ENCODE results near the gene MAMDC2. TPM values are rescaled to one million over a fixed set of nuclear protein-coding genes. Genes with fewer than 3 reads are reported as not detected.
"Not testable (repeated sequence)": the region's sequence is repeated elsewhere in the genome, so short reads cannot be mapped to it uniquely, and the experiment has no call there.

Gene MAMDC2
- polyA plus RNA-seq, 2 of the 4 experiments (the other 2 are of a cell fraction): 0.30 to 0.34 TPM

GRCh38 chr9:70197216-70198044, 153.8 kb downstream of the MAMDC2 start:
- 18% methylated on average over 9 of the region's 9 CpGs for whole genome bisulfite sequencing (ENCODE audit: missing lambda C conversion rate)
- H3K9me3 ChIP-seq: no peaks in the 10 kb centered on the region
- no peak for ATAC-seq
- no peak overlapping the region for H3K4me3 ChIP-seq
- TF ChIP-seq NR3C1 (IDR thresholded peaks at IDR 0.05) (no peak), CHD4 (IDR thresholded peaks at IDR 0.05; ENCODE audit: borderline replicate concordance) (no peak), HMGXB4 (CRISPR knock-in tag; IDR thresholded peaks at IDR 0.05; ENCODE audit: borderline replicate concordance) (no peak), SREBF2 (IDR thresholded peaks at IDR 0.05) (no peak), ESRRA (IDR thresholded peaks at IDR 0.05; ENCODE audit: borderline replicate concordance, low read length) (no peak), EHF (CRISPR knock-in tag; IDR thresholded peaks at IDR 0.05) (no peak), EHMT2 (IDR thresholded peaks at IDR 0.05; ENCODE audit: low read depth) (no peak), NFE2L2 (conservative IDR thresholded peaks at IDR 0.05; ENCODE audit: low read length) (no peak), HEYL (CRISPR knock-in tag; IDR thresholded peaks at IDR 0.05) (no peak), ZNF302 (CRISPR knock-in tag; IDR thresholded peaks at IDR 0.05) (no peak), CBX2 (IDR thresholded peaks at IDR 0.05; ENCODE audit: borderline replicate concordance, low read depth) (no peak), FOSB (CRISPR knock-in tag; IDR thresholded peaks at IDR 0.05) (no peak)
- TF ChIP-seq, protein P1, sequence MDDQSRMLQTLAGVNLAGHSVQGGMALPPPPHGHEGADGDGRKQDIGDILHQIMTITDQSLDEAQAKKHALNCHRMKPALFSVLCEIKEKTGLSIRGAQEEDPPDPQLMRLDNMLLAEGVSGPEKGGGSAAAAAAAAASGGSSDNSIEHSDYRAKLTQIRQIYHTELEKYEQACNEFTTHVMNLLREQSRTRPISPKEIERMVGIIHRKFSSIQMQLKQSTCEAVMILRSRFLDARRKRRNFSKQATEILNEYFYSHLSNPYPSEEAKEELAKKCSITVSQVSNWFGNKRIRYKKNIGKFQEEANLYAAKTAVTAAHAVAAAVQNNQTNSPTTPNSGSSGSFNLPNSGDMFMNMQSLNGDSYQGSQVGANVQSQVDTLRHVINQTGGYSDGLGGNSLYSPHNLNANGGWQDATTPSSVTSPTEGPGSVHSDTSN (IDR thresholded peaks at IDR 0.05): no peak
- TF ChIP-seq, protein P2, sequence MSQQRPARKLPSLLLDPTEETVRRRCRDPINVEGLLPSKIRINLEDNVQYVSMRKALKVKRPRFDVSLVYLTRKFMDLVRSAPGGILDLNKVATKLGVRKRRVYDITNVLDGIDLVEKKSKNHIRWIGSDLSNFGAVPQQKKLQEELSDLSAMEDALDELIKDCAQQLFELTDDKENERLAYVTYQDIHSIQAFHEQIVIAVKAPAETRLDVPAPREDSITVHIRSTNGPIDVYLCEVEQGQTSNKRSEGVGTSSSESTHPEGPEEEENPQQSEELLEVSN (IDR thresholded peaks at IDR 0.05; ENCODE audit: borderline replicate concordance, low read depth): no peak
- H3K4me2 ChIP-seq: no peak overlapping the region
- CTCF ChIA-PET: no interaction called here
- POLR2A ChIA-PET: no interaction called here
- H3K27ac ChIP-seq: no peak overlapping the region
- H3K4me1 ChIP-seq: no peaks in the 10 kb centered on the region
- peak; percentile 39 for FAIRE-seq
- DNase-seq (ENCODE audit: low read depth in 1 of 2, low spot score in 1 of 2): no peak

GRCh38 chr9:70204743-70205142, 161.1 kb downstream of the MAMDC2 start:
- DNase-seq (ENCODE audit: low read depth in 1 of 2, low spot score in 1 of 2); H3K4me2 ChIP-seq; ATAC-seq; H3K4me3 ChIP-seq; H3K9me3 ChIP-seq; H3K27ac ChIP-seq; FAIRE-seq; CTCF ChIA-PET; H3K4me1 ChIP-seq; POLR2A ChIA-PET: not testable (repeated sequence)
- WGBS (ENCODE audit: missing lambda C conversion rate): 71% methylated on average over 16 of the region's 16 CpGs

DNA sequence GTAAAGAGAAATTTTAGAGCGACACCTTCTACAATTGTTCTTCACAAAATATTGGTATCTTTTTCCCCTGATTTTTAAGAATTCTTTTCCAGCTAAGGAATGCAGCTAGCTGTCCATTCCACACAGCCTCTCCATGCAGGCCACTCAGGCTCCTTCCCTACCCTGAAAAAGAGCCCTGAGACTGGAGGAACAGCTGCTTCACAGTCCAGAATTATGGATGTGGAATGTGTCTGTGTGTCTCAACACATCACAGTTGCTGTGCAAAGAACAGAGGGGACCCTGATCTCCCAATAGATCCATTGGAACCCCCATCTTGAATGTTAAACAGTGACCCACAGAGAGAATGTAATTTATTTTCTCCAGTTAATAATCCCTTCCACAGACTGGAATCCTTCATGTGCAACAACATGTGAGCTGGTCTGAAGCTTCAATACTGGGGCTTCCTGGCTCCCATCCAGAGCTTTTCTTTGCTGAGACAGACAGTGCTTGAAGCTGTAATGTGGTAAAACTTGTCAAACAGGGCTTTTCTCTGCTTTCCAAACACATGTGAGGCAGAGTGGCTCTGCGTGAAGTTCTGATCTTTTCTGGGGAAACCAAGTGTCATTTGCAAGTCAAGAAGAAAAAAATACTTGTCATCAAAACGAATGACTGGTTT, 161.8 kb downstream of the MAMDC2 start:
- no peak for ATAC-seq
- H3K4me2 ChIP-seq: no peak overlapping the region
- WGBS (ENCODE audit: missing lambda C conversion rate): 48% methylated on average over 3 of the region's 3 CpGs
- DNase-seq (ENCODE audit: low read depth in 1 of 2, low spot score in 1 of 2): no peak
- FAIRE-seq: no peak
- ChIA-PET CTCF (no interaction called here), POLR2A (no interaction called here)
- 0 out of 3 replicates have a peak, but pooled peaks cover 4% of the 10 kb centered on the region for H3K9me3 ChIP-seq
- no peaks in the 10 kb centered on the region for H3K4me1 ChIP-seq
- H3K4me3 ChIP-seq: no peak overlapping the region
- H3K27ac ChIP-seq: no peak overlapping the region
- TF ChIP-seq HOXB5 (CRISPR knock-in tag; IDR thresholded peaks at IDR 0.05) (no peak), ZNF302 (CRISPR knock-in tag; IDR thresholded peaks at IDR 0.05) (no peak), CEBPB (IDR thresholded peaks at IDR 0.05) (no peak), HMGXB4 (CRISPR knock-in tag; IDR thresholded peaks at IDR 0.05; ENCODE audit: borderline replicate concordance) (no peak), BHLHE40 (IDR thresholded peaks at IDR 0.05; ENCODE audit: low read depth, low read length) (no peak), ESRRA (IDR thresholded peaks at IDR 0.05; ENCODE audit: borderline replicate concordance, low read length) (no peak), ATOH8 (CRISPR knock-in tag; IDR thresholded peaks at IDR 0.05; ENCODE audit: low read depth) (no peak), KDM5A (IDR thresholded peaks at IDR 0.05) (no peak), RAD21 (conservative IDR thresholded peaks at IDR 0.05 in 1 of 2, IDR thresholded peaks at IDR 0.05 in 1 of 2) (no peak)
- TF ChIP-seq, protein P3, sequence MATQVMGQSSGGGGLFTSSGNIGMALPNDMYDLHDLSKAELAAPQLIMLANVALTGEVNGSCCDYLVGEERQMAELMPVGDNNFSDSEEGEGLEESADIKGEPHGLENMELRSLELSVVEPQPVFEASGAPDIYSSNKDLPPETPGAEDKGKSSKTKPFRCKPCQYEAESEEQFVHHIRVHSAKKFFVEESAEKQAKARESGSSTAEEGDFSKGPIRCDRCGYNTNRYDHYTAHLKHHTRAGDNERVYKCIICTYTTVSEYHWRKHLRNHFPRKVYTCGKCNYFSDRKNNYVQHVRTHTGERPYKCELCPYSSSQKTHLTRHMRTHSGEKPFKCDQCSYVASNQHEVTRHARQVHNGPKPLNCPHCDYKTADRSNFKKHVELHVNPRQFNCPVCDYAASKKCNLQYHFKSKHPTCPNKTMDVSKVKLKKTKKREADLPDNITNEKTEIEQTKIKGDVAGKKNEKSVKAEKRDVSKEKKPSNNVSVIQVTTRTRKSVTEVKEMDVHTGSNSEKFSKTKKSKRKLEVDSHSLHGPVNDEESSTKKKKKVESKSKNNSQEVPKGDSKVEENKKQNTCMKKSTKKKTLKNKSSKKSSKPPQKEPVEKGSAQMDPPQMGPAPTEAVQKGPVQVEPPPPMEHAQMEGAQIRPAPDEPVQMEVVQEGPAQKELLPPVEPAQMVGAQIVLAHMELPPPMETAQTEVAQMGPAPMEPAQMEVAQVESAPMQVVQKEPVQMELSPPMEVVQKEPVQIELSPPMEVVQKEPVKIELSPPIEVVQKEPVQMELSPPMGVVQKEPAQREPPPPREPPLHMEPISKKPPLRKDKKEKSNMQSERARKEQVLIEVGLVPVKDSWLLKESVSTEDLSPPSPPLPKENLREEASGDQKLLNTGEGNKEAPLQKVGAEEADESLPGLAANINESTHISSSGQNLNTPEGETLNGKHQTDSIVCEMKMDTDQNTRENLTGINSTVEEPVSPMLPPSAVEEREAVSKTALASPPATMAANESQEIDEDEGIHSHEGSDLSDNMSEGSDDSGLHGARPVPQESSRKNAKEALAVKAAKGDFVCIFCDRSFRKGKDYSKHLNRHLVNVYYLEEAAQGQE (IDR thresholded peaks at IDR 0.05): no peak
